Transverse colon (tissue), 3 donors: ENCODE measurements around the gene CDC5L.

Source experiments
- CTCF ChIP-seq, 5 experiments: fragments of 200-600 bp in 3 of 5; fragments of 450-650 bp in 2 of 5; sonication (generic) in 3 of 5; IDR thresholded peaks; 1 replicate in 2 of 5; 2 replicates in 3 of 5; pipeline ENCODE4 v1.5.1; 2016 to 2017; ENCODE audit warnings: antibody characterized with exemption in 5 of 5, inconsistent platforms in 3 of 5, mild to moderate bottlenecking in 2 of 5, moderate library complexity in 1 of 5
- POLR2A ChIP-seq: fragments of 450-650 bp; IDR thresholded peaks from one replicate; pipeline ENCODE4 v1.6.1; 2016; ENCODE audit warnings: antibody characterized with exemption, mild to moderate bottlenecking, moderate library complexity

GRCh38 chr6:44476849-44477248, 89.3 kb downstream of the CDC5L start:
- TF ChIP-seq CTCF (IDR thresholded peaks at IDR 0.05) (no peak), POLR2A (no peak)
